ENCODE results near the gene P2RY13. TPM values are rescaled to one million over a fixed set of nuclear protein-coding genes. Genes with fewer than 3 reads are reported as not detected.

P2RY13 gene
- total and polyA plus RNA-seq, 3 donors from 2014 or later = 0.31 to 1.7 TPM; not detected in 1

- intact Hi-C loops (cut with DNase I; ENCODE audit: low total_unique reads) = no loop called here
- H3K9me3 ChIP-seq = no peaks in the 10 kb centered on the region
- H3K4me3 ChIP-seq = no peak overlapping the region
- WGBS, 2 donors = 72 to 94% methylated on average over 1 of the region's 1 CpG
- no peaks in the 10 kb centered on the region for H3K27me3 ChIP-seq
- H3K27ac ChIP-seq = no peak overlapping the region
- TF ChIP-seq POLR2A (IDR thresholded peaks at IDR 0.05) (no peak), CTCF (IDR thresholded peaks at IDR 0.05) (no peak)
- DNase-seq = no peak
- no peaks in the 10 kb centered on the region for H3K36me3 ChIP-seq (ENCODE audit: low read depth, missing control alignments)
- peaks cover 7% of the 10 kb centered on the region for H3K4me1 ChIP-seq
These were observed 43.4 kb downstream of the P2RY13 start for GRCh38 chr3:151285940-151286339.

- TF ChIP-seq CTCF (IDR thresholded peaks at IDR 0.05) = no peak
- no peak for TF ChIP-seq POLR2A (IDR thresholded peaks at IDR 0.05)
- Histone ChIP-seq H3K4me3 (no peak overlapping the region), H3K27ac (no peak overlapping the region), H3K27me3 (no peaks in the 10 kb centered on the region), H3K36me3 (ENCODE audit: low read depth, missing control alignments) (no peaks in the 10 kb centered on the region), H3K9me3 (no peaks in the 10 kb centered on the region), H3K4me1 (peaks cover 7% of the 10 kb centered on the region)
- peak; percentile 37 for DNase-seq
- 36 to 53% methylated on average over 5 of the region's 5 CpGs for WGBS, 2 donors
- intact Hi-C loops (cut with DNase I; ENCODE audit: low total_unique reads) = no loop called here
These were observed 45.4 kb downstream of the P2RY13 start for GRCh38 chr3:151283907-151284461.

GRCh38 chr3:151283387-151283786, 46.0 kb downstream of the P2RY13 start:
- Histone ChIP-seq H3K27me3 (no peaks in the 10 kb centered on the region), H3K36me3 (ENCODE audit: low read depth, missing control alignments) (no peaks in the 10 kb centered on the region), H3K9me3 (no peaks in the 10 kb centered on the region), H3K4me1 (peaks cover 7% of the 10 kb centered on the region), H3K27ac (no peak overlapping the region), H3K4me3 (no peak overlapping the region)
- TF ChIP-seq CTCF (IDR thresholded peaks at IDR 0.05) (no peak), POLR2A (IDR thresholded peaks at IDR 0.05) (no peak)
- intact Hi-C loops (cut with DNase I; ENCODE audit: low total_unique reads) = no loop called here
- WGBS, 2 donors = 59 to 60% methylated on average over 4 of the region's 4 CpGs
- DNase-seq = no peak

DNA sequence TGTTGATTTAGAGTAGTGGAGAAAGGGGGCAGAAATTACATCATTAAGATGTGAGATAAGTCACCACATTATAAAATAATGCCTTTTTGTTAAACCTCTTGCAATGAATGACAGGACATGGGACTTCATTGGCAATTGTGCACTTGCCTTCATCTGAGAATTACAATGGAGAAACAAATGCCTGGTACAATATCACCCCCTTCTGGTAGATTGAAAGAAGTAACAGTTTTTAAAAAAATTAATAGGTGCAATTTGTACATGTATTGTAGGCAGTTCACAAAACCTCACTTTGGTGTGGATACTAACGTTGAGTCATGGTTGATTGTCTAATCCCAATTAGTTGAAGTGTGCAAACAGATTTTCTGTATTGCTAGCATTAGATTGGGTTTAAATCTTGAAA, 46.4 kb downstream of the P2RY13 start:
- Histone ChIP-seq H3K36me3 (ENCODE audit: low read depth, missing control alignments) (no peaks in the 10 kb centered on the region), H3K27me3 (no peaks in the 10 kb centered on the region), H3K4me3 (no peak overlapping the region), H3K4me1 (peaks cover 7% of the 10 kb centered on the region), H3K9me3 (no peaks in the 10 kb centered on the region), H3K27ac (no peak overlapping the region)
- peak; percentile 53 to 69 (median 69) for TF ChIP-seq CTCF (IDR thresholded peaks at IDR 0.05)
- TF ChIP-seq POLR2A (IDR thresholded peaks at IDR 0.05) = no peak
- no peak for DNase-seq
- intact Hi-C loops (cut with DNase I; ENCODE audit: low total_unique reads) = no loop called here
- WGBS, 2 donors = 26 to 39% methylated on average over 1 of the region's 1 CpG

DNA sequence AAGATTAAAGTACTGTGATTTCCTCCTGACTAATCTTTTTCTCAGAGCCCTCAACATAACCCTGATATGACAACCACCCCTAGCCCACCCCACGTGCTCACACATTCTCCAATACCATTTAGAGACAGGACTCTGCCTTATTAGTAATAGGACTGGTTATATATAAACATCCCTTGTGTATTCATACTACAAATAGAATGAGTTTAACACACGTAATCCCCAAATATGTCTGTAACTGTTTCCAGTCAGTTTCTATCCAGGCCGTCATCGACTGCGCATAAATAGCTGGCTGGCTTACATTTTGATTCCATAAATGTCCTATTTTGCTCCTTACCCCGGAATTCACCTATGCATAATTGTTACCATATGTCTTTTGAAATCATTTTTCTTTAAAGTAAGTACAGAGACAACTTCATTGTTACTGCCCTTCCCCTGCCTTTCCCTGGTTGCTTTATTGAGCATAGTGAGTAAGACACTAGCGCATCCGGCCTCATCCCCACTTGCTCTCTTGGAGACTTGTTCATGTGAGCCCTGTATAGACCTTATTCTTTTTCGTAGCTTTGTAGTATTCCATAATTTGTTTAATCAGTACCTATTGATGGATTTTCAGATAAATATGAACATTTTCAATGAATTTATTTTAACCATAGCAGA, 47.6 kb downstream of the P2RY13 start:
- no peak for DNase-seq
- Histone ChIP-seq H3K27me3 (no peaks in the 10 kb centered on the region), H3K9me3 (no peaks in the 10 kb centered on the region), H3K27ac (no peak overlapping the region), H3K36me3 (ENCODE audit: low read depth, missing control alignments) (no peaks in the 10 kb centered on the region), H3K4me1 (peaks cover 7% of the 10 kb centered on the region), H3K4me3 (no peak overlapping the region)
- WGBS, 2 donors = 91% methylated on average over 9 of the region's 9 CpGs
- intact Hi-C loops (cut with DNase I; ENCODE audit: low total_unique reads) = no loop called here
- TF ChIP-seq CTCF (IDR thresholded peaks at IDR 0.05) (no peak), POLR2A (IDR thresholded peaks at IDR 0.05) (no peak)
